ENCODE measurements around the gene HOXB5.

DNA sequence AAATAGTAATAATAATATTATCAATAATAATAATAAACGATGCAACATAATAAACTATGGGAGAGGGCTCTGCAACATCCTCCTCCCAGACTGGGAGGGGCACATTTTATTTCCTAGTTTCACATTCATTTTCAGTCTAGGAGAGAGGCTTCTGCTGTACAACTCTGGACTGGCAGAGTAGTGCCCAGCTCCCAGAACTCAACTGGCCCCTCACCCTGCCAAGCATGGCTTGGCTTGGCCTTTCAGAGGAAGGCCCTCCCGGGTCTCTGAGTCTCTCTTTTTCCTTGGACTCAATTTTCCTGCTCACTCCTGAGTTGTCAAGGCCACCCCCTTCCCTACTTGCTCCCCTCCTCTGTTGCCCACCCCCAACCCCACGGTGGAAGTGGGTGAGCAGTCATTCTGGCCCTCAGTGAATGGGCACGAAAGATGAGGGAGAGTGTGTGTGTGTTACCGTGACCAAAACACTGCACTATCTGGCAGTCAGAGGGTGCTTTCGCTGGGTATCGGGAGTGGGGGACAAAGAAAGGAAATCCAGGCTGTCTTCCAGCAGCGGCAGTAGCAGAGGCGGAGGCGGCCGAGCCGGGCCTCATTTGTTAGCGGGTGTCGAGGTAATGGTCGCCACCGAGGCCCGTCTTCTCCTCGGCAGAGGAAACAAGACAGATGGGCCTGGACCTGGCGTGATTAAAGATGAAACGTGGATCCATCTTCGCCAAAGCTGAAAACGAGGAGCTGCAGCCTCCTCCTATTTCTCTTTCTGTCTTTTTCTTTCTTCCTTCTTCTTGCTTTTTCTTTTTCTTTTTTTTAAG, 17.7 kb downstream of the HOXB5 start:
- TF ChIP-seq, protein P1, sequence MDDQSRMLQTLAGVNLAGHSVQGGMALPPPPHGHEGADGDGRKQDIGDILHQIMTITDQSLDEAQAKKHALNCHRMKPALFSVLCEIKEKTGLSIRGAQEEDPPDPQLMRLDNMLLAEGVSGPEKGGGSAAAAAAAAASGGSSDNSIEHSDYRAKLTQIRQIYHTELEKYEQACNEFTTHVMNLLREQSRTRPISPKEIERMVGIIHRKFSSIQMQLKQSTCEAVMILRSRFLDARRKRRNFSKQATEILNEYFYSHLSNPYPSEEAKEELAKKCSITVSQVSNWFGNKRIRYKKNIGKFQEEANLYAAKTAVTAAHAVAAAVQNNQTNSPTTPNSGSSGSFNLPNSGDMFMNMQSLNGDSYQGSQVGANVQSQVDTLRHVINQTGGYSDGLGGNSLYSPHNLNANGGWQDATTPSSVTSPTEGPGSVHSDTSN (IDR thresholded peaks at IDR 0.05; ENCODE audit: insufficient replicate concordance, low read depth, low read length) = no peak
- TF ChIP-seq RCOR1 (conservative IDR thresholded peaks at IDR 0.05; ENCODE audit: low read depth, low read length) = no peak
- TF ChIP-seq, protein P2, sequence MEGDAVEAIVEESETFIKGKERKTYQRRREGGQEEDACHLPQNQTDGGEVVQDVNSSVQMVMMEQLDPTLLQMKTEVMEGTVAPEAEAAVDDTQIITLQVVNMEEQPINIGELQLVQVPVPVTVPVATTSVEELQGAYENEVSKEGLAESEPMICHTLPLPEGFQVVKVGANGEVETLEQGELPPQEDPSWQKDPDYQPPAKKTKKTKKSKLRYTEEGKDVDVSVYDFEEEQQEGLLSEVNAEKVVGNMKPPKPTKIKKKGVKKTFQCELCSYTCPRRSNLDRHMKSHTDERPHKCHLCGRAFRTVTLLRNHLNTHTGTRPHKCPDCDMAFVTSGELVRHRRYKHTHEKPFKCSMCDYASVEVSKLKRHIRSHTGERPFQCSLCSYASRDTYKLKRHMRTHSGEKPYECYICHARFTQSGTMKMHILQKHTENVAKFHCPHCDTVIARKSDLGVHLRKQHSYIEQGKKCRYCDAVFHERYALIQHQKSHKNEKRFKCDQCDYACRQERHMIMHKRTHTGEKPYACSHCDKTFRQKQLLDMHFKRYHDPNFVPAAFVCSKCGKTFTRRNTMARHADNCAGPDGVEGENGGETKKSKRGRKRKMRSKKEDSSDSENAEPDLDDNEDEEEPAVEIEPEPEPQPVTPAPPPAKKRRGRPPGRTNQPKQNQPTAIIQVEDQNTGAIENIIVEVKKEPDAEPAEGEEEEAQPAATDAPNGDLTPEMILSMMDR (IDR thresholded peaks at IDR 0.05 in 2 of 3, conservative IDR thresholded peaks at IDR 0.05 in 1 of 3; ENCODE audit: control insufficient read depth in 2 of 3, extremely low read depth in 1 of 3, insufficient read depth in 1 of 3, low read depth in 3 of 3, low read length in 3 of 3) = no peak
- no peak for TF ChIP-seq RFX5 (IDR thresholded peaks at IDR 0.05; ENCODE audit: low read depth, low read length)
- TF ChIP-seq SIN3A (IDR thresholded peaks at IDR 0.05; ENCODE audit: low read depth, low read length) = no peak
- TF ChIP-seq ZZZ3 (IDR thresholded peaks at IDR 0.05; ENCODE audit: control insufficient read depth, insufficient read length, low read depth) = no peak
- TF ChIP-seq POLR2A (IDR thresholded peaks at IDR 0.05; ENCODE audit: low read depth, low read length) = no peak
- TF ChIP-seq GABPA (IDR thresholded peaks at IDR 0.05; ENCODE audit: low read depth) = no peak
- no peak for TF ChIP-seq ETV6 (conservative IDR thresholded peaks at IDR 0.05 in 1 of 2, IDR thresholded peaks at IDR 0.05 in 1 of 2; ENCODE audit: borderline replicate concordance in 1 of 2, low read depth in 1 of 2)
- TF ChIP-seq, protein P3, sequence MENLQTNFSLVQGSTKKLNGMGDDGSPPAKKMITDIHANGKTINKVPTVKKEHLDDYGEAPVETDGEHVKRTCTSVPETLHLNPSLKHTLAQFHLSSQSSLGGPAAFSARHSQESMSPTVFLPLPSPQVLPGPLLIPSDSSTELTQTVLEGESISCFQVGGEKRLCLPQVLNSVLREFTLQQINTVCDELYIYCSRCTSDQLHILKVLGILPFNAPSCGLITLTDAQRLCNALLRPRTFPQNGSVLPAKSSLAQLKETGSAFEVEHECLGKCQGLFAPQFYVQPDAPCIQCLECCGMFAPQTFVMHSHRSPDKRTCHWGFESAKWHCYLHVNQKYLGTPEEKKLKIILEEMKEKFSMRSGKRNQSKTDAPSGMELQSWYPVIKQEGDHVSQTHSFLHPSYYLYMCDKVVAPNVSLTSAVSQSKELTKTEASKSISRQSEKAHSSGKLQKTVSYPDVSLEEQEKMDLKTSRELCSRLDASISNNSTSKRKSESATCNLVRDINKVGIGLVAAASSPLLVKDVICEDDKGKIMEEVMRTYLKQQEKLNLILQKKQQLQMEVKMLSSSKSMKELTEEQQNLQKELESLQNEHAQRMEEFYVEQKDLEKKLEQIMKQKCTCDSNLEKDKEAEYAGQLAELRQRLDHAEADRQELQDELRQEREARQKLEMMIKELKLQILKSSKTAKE (IDR thresholded peaks at IDR 0.05; ENCODE audit: low read depth, poor library complexity, severe bottlenecking) = no peak
- TF ChIP-seq, protein P4, sequence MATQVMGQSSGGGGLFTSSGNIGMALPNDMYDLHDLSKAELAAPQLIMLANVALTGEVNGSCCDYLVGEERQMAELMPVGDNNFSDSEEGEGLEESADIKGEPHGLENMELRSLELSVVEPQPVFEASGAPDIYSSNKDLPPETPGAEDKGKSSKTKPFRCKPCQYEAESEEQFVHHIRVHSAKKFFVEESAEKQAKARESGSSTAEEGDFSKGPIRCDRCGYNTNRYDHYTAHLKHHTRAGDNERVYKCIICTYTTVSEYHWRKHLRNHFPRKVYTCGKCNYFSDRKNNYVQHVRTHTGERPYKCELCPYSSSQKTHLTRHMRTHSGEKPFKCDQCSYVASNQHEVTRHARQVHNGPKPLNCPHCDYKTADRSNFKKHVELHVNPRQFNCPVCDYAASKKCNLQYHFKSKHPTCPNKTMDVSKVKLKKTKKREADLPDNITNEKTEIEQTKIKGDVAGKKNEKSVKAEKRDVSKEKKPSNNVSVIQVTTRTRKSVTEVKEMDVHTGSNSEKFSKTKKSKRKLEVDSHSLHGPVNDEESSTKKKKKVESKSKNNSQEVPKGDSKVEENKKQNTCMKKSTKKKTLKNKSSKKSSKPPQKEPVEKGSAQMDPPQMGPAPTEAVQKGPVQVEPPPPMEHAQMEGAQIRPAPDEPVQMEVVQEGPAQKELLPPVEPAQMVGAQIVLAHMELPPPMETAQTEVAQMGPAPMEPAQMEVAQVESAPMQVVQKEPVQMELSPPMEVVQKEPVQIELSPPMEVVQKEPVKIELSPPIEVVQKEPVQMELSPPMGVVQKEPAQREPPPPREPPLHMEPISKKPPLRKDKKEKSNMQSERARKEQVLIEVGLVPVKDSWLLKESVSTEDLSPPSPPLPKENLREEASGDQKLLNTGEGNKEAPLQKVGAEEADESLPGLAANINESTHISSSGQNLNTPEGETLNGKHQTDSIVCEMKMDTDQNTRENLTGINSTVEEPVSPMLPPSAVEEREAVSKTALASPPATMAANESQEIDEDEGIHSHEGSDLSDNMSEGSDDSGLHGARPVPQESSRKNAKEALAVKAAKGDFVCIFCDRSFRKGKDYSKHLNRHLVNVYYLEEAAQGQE (IDR thresholded peaks at IDR 0.05; ENCODE audit: low read depth, low read length) = no peak
- TF ChIP-seq ZNF207 (IDR thresholded peaks at IDR 0.05; ENCODE audit: borderline replicate concordance) = no peak
- no peak for TF ChIP-seq NFYB (IDR thresholded peaks at IDR 0.05; ENCODE audit: insufficient read depth, low read depth, low read length)

Data from GM12878 (cell line).